GM10847 (cell line): ENCODE results near the gene MAP4.

Source experiments
- POLR2A ChIP-seq: IDR thresholded peaks from 2 replicates; pipeline ENCODE4 v1.6.1; 2011; ENCODE audit not compliant: insufficient read length; ENCODE audit errors: extremely low read depth

Gene MAP4

DNA sequence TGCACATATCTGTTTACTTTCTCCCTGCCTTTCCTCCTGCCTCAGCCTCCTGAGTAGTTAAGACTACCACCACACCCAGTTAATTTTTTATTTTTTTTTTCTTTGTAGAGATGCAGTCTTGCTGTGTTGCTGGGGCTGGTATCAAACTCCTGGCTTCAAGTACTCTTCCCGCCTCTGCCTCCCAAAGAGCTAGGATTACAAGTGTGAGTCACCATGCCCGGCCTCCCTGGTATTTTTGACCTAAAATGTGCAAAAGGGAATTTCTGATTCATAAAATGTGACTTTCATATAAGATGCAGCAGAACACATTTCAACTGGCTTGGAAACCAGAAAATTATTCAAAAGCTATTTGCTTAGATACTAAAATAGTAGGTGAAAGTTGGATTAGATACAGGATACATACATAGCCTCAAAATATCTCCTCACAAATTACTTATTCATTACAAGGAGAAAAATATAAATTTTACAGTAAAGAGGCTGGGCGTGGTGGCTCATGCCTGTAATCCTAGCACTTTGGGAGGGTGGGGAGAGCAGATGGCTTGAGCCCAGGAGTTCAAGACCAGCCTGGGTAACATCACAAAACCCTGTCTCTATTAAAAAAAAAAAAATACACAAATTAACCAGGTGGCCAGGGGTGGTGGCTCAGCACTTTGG lies 32.0 kb downstream of the MAP4 start:
- TF ChIP-seq POLR2A, result no peak

GRCh38 chr3:47980795-47981194 lies 35.4 kb downstream of the MAP4 start:
- TF ChIP-seq POLR2A, result no peak

DNA sequence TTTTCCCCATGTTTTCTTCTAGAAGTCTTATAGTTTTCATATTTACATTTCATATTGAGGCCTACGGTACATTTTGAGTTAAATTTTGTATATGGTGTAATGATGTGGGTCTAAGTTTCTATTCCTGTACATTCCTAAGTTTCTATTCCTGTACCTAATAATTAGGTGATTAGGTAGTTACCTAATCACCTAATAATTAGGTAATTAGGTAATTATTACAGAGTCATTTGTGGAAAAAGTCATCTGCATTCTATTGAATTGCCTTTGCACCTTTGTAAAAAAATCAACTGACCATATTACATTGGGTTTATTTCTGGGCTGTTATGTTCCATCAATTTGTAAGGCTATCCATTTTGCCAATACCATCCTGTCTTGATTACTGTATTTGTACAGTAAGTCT lies 37.1 kb downstream of the MAP4 start:
- TF ChIP-seq POLR2A, result no peak

- no peak for TF ChIP-seq POLR2A
Measured at GRCh38 chr3:47978386-47978785, 37.8 kb downstream of the MAP4 start.

DNA sequence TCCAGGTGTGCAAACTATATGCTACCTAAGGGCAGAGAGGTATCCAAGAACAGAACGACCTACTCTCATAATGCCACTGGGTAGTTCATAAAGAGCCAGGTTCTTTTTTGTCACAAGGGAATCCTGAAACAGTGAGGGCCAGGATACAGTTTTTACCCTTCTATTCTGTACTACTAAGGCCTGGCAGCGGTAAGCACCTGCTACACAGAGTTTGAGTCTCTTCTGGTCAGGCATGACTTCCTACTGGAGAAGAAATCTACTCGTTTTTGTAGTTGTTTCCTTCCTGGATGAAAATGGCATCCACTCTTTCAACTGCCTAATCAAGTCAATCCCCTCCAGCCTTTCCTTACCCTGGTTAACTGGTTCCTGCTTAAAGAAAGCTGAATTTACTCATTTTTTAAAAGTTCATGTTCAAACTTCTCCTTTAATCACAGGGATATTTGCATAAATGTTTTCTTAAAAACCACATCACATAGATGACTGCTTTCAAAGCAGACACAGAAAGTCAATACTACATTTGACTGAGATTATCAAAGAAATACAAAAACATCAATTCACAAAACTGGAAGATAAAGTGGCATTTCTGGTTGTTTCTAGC lies 40.0 kb downstream of the MAP4 start:
- no peak for TF ChIP-seq POLR2A

GRCh38 chr3:47974974-47975470 lies 41.2 kb downstream of the MAP4 start:
- no peak for TF ChIP-seq POLR2A

DNA sequence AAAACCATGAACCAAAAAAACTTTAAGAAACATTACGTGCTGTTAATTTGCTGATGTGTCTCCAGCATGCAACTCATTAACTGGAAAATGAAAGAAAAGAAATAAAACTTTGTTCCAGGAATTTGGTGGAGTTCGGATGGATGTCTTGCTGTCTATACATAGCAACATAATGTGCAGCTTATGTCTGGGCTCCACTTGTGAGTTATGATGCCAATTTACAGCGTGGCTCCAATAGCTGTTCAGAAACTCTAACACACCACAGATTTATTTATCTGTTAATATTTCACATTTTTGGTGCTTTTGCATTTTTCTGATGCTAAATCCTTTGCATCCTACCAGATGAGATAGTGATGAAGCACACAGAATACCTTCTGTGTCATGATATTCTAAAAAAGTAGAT lies 45.1 kb downstream of the MAP4 start:
- no peak for TF ChIP-seq POLR2A

- TF ChIP-seq POLR2A, result no peak
Measured at GRCh38 chr3:47964740-47965139, 51.5 kb downstream of the MAP4 start.

DNA sequence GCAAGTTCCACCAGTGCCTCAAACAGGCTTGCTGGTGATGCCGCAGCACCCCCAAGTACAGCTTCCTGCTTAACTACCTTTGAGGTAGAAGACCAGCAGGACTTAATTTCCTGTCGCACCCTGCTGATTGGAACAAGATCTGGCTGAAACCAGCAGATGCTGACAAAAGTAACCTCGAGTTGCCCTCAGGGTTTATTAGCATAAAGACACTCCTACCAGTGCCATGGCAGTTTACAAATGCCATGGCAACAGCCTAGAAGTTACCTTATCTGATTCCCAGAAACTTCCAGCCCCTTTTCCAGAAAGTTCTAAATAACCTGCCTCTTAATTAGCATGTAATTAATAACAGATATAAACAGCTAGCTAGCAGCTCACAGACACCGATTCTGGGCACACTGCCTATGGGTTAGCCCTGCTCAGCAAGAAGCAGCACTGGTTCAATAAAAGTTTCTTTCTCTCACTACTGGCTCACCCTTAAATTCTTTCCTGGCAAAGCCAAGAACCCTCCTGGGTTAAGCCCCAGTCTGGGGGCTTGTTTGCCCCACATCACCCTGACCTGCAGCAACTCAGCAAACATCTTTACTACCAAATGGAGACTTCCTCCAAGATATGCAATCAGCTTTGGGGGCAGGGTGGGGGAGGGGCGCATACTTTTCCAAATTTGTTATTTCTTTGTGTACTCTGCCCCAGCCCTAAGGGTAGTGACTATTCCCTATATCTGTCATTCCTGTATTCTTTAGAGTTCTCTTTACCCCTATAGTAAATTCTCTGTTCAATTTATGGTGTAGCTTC lies 54.2 kb downstream of the MAP4 start:
- no peak for TF ChIP-seq POLR2A

GRCh38 chr3:47961036-47961435 lies 55.2 kb downstream of the MAP4 start:
- TF ChIP-seq POLR2A, result no peak

DNA sequence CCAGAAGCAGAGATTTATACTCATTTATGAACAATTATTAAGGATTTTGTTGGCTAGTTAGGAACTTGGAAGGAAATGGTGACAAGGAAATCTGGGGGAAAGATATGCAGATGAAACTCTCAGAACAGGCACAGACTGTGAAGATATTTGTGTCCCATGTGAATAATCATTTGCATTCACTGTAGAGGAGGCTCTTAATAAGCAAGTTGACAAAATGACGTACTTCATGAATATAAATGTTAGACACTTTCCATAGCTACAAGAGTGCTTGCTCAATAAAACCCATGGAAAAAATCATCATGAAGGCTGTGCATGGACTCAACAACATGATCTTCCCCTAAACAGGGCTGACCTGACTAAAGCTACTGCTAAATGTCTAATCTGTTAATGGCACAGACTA lies 59.7 kb downstream of the MAP4 start:
- TF ChIP-seq POLR2A, result no peak

- TF ChIP-seq POLR2A, result no peak
Measured at GRCh38 chr3:47954567-47954966, 61.6 kb downstream of the MAP4 start.

DNA sequence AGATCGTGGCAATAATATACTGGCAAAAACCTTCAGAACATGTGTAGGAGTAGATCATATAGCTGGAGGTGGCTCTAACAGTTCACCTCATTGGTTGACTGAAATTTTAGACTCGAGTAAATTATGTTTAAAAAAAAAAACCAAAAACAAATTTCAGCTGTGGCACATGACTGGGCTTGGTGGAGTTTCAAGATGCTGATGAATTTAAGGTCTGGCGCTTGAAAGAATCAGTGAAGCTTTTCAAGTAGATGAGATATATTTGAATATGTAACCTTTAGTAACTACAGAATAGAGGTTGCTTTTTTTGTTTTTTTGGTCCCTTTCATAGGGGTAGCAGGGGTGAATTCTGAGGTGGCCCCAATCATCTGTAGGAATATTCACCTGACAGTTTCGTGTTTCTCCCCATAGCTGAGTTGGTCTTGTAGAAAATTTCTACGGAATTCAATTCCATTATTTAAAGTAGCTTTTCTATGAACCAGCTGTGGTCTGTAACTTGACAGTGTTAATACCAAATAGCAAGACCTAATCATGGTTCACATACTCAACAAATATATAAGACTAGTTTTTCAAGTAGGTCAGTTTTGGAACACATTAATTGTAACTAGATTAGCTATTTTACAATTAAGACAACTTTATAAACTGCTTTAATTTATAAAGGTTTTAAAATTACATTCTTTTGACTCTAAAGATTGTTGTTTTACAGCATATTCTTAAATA lies 65.6 kb downstream of the MAP4 start:
- TF ChIP-seq POLR2A, result no peak

GRCh38 chr3:47949979-47950378 lies 66.2 kb downstream of the MAP4 start:
- no peak for TF ChIP-seq POLR2A

- no peak for TF ChIP-seq POLR2A
Measured at GRCh38 chr3:47940232-47940631, 76.0 kb downstream of the MAP4 start.
